GM10248 (cell line): ENCODE results near the gene TSC22D3.

Experiments used
- CTCF ChIA-PET: fragments of 300-600 bp; sonication (Branson Sonifier 250); formaldehyde crosslinking; extraction: SDS; loops from one replicate; lab custom pipeline; 2021; ENCODE audit warnings: antibody characterized with exemption; lab: Yijun Ruan, JAX
- POLR2A ChIA-PET: fragments of 350-650 bp; sonication (Branson Sonifier 250); formaldehyde crosslinking; extraction: SDS; loops from one replicate; lab custom pipeline; 2020; ENCODE audit warnings: antibody characterized with exemption; lab: Yijun Ruan, JAX
- DNase-seq: peaks from one replicate; pipeline ENCODE4 v3.0.0; 2012; ENCODE audit errors: extremely low spot score
- CTCF ChIP-seq: IDR thresholded peaks from 2 replicates; pipeline ENCODE4 v1.5.1; 2012; ENCODE audit warnings: mild to moderate bottlenecking, low read depth; ENCODE audit errors: extremely low read depth, missing control alignments, control extremely low read depth

The TSC22D3 gene

DNA sequence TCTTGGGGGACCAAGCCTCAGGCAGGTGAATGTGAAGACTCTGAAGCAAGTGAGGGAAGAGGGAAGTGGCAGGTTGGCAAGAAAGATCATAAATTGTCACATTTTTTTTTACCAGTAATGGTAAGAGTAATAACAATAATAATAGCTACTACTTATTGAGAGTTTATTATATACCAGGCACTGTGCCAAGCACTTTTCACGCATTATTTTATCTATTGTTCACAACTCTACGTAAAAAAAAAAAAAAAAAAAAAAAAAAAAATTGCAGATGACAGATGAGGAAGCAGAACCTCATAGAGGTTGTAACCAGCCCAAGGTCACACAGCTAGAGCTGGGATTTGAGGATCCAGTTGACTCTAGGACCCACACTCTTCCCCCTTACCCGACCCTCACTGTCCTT, 40.9 kb downstream of the TSC22D3 start:
- no peak for TF ChIP-seq CTCF
- no peak for DNase-seq
- ChIA-PET POLR2A (no interaction called here), CTCF (no interaction called here)

DNA sequence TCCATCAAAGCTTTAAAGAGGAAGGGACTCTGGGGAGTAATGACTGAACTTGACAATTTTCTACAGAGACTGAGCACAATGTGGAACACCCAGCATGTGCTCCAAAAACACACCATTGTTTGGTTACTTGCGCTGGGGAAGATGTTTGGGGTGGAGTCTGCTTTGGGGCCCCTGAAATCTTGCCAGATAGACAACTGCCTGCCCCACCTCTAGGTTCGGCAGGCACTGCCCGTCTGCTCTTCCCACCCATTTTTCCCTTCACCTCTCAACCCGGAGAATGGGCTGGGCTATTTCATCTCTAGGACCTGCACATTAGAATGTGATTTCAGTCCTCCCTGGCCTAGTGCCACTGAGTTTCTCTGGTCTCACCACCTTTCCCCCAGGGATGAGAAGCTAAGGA, 41.9 kb downstream of the TSC22D3 start:
- DNase-seq, result no peak
- ChIA-PET POLR2A (no interaction called here), CTCF (interaction anchor here (1.0 kb wide), 1 partner anchor 16 kb away, joined by 3 read pairs; no protein-coding TSS in a partner anchor)
- TF ChIP-seq CTCF, result no peak

- ChIA-PET POLR2A (no interaction called here), CTCF (interaction anchor here (1.3 to 1.9 kb wide), 4 partner anchors 12 to 58 kb away, joined by 3 to 7 read pairs (median 5); partner anchors contain the start of gene NCBP2L)
- TF ChIP-seq CTCF, result no peak
- no peak for DNase-seq
Measured at GRCh38 chrX:107731831-107732502, 43.6 kb downstream of the TSC22D3 start.

DNA sequence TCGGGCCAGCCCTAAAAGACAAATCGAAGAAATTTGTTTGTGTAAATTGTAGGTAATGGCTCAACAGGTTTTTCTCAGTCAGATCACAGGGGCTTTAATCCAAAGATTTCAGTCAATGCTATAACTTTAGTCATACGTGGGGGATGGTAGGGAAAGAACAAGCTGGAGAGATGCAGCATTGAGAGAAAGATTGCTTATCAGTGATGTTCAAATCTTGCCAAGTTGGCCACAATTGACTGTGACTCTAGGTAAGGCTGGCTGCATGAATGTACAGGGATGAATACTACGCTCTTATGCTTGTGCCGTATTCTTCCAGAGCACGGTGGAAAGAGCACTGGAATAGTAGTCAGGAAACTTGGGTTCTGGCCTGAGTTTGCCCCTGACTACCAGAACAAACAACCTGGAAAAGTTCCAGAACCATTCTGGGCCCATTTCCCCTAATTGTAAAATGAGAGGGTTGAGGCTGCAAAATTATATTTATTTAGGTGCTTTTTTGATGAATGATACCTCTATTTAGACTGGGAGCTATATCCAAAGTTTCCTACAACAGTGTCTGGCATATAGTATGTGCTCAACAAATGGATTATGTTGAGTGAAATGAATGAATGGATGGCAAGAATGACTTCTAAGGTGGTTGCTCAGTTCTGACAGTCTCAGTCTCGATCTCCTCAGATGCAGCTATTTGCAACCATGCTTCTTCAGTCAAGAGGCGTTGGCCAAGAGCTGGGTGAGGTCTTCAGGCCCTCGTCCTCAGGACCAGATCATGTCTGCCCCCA, 44.4 kb downstream of the TSC22D3 start:
- no peak for DNase-seq
- no peak for TF ChIP-seq CTCF
- CTCF ChIA-PET, result interaction anchor here (1.3 to 1.9 kb wide), 4 partner anchors 12 to 58 kb away, joined by 3 to 7 read pairs (median 5); partner anchors contain the start of gene NCBP2L
- POLR2A ChIA-PET, result no interaction called here

DNA sequence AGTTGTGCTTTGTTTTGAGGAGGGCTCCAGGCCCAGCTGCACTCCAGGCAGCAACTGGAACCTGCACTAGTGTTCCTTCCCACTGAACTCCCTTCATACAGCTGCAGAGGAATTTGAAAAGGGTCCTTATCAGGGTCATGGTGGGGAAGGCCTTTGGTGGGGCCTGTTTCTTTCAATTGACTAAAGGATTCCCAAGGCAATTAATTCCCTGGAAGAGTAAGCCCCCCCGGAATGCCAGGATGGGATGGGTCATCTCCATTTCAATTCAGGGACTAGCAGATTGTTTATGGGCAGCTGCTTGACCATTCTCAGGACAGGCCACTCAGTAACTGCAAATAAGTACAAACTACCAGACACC, 45.3 kb downstream of the TSC22D3 start:
- ChIA-PET CTCF (interaction anchor here (1.8 to 2.5 kb wide), 2 partner anchors 9 to 12 kb away, joined by 4 to 28 read pairs; no protein-coding TSS in a partner anchor), POLR2A (interaction anchor here (2.7 kb wide), 1 partner anchor 14 kb away, joined by 14 read pairs; no protein-coding TSS in a partner anchor)
- no peak for DNase-seq
- TF ChIP-seq CTCF, result no peak

GRCh38 chrX:107729558-107730297, 45.9 kb downstream of the TSC22D3 start:
- TF ChIP-seq CTCF, result no peak
- CTCF ChIA-PET, result interaction anchor here (1.2 to 2.5 kb wide), 5 partner anchors 8 to 56 kb away, joined by 3 to 28 read pairs (median 6); no protein-coding TSS in a partner anchor
- POLR2A ChIA-PET, result interaction anchor here (2.7 kb wide), 1 partner anchor 14 kb away, joined by 14 read pairs; no protein-coding TSS in a partner anchor
- peak; percentile 39 for DNase-seq
